HG02588 (cell line): Measurements from ENCODE around the gene MGA.
"Not testable (repeated sequence)": the region's sequence is repeated elsewhere in the genome, so short reads cannot be mapped to it uniquely, and the experiment has no call there.

Experiments
- ATAC-seq: cut with Tn5 transposase; IDR thresholded peaks from one replicate; pipeline ENCODE4 v1.9.1; 2021; ENCODE audit warnings: mild to moderate bottlenecking, moderate library complexity; ENCODE audit not compliant: unreplicated experiment

Gene MGA

GRCh38 chr15:41703120-41703519 is 42.9 kb downstream of the MGA start:
- no peak for ATAC-seq

- no peak for ATAC-seq
These were observed 52.8 kb downstream of the MGA start for GRCh38 chr15:41713047-41713446.

DNA sequence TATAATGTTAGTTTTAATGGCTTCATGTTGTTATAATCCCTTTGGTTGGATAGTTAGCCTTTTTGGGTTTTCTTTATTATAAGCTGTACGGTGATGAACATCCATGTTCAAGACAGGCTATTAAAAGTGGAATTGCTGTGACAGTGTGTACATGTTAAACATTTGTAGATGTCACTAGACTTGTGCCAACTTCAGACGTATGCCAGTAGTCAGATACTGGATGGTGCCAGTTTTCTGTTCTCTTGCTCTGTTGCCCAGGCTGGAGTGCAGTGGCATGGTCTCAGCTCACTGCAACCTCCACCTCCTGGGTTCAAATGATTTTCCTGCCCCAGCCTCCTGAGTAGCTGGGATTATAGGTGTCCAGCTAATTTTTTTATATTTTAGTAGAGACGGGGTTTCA is 54.1 kb downstream of the MGA start:
- ATAC-seq: no peak

DNA sequence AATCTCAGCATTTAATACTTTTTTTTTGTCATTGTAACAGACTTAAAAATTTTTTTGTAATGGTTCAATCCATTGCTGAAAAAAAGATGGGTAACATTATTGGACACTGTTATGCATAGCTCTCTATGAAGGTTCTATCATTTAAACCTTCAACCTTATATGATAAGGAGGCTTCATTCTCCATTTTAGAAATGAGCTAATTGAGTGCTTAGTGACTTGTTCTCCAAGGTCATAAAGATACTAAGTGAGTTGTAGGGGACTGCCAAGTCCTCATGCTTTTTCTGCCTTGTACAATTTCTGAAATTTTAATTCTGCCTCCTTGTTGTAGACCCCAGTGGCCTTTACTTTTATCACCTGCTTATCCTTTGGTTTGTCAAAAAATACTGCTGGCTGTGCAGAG is 56.7 kb downstream of the MGA start:
- no peak for ATAC-seq

GRCh38 chr15:41727143-41727542 is 66.9 kb downstream of the MGA start:
- no peak for ATAC-seq

DNA sequence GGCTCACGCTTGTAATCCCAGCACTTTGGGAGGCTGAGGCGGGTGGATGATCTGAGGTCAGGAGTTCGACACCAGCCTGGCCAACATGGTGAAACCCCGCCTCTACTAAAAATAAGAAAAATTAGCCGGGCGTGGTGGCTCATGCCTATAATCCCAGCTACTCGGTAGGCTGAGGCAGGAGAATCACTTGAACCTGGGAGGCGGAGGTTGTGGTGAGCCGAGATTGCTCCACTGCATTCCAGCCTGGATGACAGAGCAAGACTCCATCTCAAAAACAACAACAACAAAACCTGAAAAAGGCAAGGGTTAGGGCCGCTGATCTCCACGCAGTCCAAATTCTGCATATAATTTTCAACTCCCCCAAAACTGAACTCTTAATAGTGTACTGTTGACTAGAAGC is 67.9 kb downstream of the MGA start:
- ATAC-seq: not testable (repeated sequence)

DNA sequence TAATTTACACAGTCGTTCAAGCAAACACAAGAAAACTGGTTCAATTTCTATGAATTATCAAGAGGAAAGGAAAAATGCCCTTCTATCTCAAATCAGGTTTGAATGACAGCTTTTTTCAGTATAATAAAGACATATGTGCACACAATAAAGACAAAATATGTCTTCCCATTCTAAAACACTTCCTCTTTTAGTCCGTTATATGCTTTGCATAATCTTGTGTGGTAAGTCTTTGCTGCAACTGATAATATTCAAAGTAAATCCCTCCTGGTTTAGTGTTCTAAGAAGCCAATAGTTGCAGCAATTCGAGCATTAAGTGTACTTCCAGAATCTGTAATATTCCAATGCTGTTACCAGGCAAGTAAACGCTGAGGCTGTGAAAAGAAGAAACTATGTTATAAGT is 70.3 kb downstream of the MGA start:
- ATAC-seq: no peak

DNA sequence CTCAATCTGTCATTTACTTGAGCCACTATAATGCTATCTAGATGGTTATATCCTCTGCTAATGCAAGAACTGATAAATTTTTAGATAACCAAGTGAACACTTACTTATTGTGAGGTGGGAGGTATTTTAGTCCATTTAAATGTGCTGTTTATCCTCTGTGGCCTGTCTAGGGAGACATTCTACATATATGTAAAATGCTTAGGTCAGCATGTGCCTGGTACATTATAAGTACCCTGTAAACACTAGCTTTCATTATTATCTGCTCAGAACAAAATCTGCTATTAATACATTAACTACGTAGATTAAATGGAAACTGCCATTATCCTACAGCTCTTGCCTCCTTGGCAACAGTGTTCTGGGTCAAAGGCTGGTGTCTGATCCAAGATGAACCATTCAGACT is 72.3 kb downstream of the MGA start:
- ATAC-seq: no peak

- ATAC-seq: no peak
These were observed 73.9 kb downstream of the MGA start for GRCh38 chr15:41734079-41734478.

- no peak for ATAC-seq
These were observed 74.8 kb downstream of the MGA start for GRCh38 chr15:41735046-41735445.

DNA sequence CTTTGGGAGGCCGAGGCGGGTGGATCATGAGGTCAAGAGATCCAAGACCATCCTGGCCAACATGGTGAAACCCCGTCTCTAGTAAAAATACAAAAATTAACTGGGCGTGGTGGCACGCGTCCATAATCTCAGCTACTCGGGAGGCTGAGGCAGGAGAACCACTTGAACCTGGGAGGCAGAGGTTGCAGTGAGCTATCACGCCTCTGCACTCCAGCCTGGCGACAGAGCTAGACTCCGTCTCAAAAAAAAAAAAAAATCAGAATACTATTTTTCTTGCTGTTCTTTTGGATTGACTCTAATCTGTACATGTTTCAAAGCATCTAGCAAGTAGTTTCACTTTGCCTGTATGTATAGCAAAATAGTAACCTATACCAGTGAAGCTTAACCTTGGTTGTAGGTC is 75.3 kb downstream of the MGA start:
- ATAC-seq: not testable (repeated sequence)

DNA sequence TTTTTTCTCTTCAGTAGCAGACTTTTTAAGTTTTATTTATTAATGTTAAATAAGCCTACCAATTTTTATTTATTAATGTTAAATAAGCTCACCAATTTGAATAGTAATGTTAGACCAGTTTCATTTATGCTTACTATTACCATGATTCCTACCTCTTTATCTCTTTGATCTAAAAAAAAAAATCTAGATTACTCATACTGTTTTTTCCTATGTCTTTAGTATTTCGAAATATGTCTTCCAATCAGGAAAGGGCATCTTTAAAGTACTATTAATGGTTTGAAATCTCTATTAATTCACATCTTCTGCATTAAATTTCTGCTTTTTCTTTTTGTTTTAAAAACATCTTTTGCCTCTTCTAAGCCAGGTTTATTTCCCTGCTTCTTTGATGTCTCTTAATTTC is 86.6 kb downstream of the MGA start:
- ATAC-seq: no peak

GRCh38 chr15:41756198-41756597 is 96.0 kb downstream of the MGA start:
- no peak for ATAC-seq

DNA sequence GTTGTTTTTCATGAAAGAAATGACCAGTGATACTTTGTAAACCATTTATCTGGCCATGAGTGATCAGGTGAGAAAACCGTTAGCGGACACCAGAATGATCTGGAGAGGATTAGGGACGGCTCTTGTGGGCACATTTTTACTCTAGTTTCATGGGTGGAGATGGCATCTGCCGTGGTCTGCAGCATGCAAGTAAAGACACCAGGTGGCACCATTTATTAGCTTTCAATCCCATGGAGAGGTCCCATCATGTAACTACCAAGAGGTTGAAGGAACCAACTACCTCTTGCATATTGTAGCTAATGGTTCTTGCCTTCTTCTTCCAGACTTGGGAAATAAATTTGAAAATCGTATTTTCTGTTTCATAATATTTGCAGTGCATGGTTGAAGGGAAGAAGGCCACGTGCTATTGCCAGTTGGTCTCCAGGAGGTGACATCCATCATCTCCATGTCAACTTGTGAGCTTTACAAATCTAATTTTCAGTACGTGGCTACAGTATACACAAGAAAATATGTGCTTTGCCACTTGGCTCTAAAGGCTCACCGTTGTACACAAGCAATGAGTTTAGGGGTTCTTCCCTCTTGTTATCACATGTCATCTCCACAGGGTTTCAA is 112.6 kb downstream of the MGA start:
- no peak for ATAC-seq

DNA sequence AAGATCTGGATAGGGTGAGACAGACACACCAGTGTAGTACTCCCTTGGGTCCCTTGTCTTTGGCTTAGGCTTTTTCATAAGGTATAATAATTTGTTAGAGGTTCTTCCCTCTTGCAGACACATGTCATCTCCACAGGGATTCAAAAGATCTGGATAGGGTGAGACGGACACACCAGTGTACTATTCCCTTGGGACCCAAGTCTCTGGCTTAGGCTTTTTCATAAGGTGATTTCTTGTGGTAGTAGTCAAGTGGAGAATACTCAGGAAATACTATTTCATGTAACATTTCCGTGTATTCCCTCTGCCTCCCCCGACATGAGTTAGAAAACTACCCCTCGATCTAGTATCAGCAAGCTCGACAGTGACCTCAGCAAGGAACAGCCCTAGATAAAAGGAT is 113.1 kb downstream of the MGA start:
- no peak for ATAC-seq

GRCh38 chr15:41773729-41774061 is 113.5 kb downstream of the MGA start:
- no peak for ATAC-seq

- ATAC-seq: peak; percentile 90
These were observed 114.1 kb downstream of the MGA start, which contains the start of gene MAPKBP1 for GRCh38 chr15:41774062-41774881. Gene MAPKBP1, plus strand, starts transcription at chr15:41774484. Its CDS starts 792 bp downstream, at chr15:41775276.

GRCh38 chr15:41774882-41775417 is 114.7 kb downstream of the MGA start:
- no peak for ATAC-seq

- no peak for ATAC-seq
These were observed 115.4 kb downstream of the MGA start for GRCh38 chr15:41775651-41776050.

DNA sequence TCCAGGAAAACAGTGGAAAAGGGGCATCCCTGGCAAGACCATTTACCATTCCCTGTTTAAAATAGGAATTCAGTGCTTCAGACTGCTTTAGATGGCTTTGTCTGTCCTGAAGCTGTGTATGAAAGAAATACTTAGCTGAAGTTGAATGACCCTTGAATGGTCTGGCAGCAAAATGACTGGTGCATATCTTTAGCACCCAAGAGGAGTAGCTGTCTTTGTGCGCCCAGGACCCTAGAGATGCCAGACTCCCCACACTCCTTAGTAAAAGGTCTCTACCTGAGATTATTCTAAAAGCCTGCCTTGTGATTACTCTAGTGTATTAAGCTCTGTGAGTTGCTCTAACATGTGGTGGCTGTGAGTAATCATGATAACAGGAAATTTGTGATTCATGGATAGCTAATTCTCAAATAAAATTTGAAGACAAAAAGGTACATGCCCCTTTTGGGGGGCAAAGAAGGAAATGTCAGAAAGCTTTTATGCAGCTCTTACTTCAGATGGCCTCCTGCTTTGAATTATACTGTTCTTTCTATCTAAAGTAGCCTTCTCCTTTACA is 117.3 kb downstream of the MGA start:
- ATAC-seq: no peak

GRCh38 chr15:41778521-41778920 is 118.3 kb downstream of the MGA start:
- ATAC-seq: no peak

GRCh38 chr15:41779662-41780157 is 119.5 kb downstream of the MGA start:
- no peak for ATAC-seq
